Esophagus mucosa (tissue), 1 donor: ENCODE measurements around the gene LHFPL2. TPM values are rescaled to one million over a fixed set of nuclear protein-coding genes. Genes with fewer than 3 reads are reported as not detected.

ENCODE experiments used
- ATAC-seq: fragments of 200-7000 bp; cut with Tn5 transposase; one replicate; pipeline ENCODE4 v1.9.1; 2020
- total RNA-seq: library from RNA; stranded (reverse); gene quantifications from one replicate; pipeline ENCODE4 v1.2.4, GENCODE V29; 2023
- donor health status: DM: yes; HTN: yes; CAD: no.

Gene LHFPL2
- total RNA-seq, 1 donor from 2014 or later, result 3.7 TPM

DNA sequence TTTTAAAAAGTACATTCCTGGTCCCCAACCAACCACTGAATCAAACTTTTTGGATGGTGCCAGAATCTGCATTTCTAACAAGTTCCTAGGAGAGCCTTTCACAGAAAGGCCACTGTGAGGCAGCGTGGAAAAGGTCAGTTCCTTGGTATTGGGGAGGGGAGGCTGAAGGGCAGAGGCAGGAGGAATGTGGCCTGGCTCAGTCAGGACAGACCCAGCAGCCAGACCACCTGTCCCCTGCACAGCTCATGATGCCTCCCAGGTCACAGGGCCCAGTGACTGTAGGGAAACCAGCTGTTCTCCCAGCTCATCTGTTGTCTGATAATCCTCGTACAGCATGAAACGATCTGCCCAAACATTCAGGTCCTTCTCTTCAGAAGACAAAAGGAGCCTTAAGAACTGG lies 132.9 kb downstream of the LHFPL2 start:
- no peak for ATAC-seq

DNA sequence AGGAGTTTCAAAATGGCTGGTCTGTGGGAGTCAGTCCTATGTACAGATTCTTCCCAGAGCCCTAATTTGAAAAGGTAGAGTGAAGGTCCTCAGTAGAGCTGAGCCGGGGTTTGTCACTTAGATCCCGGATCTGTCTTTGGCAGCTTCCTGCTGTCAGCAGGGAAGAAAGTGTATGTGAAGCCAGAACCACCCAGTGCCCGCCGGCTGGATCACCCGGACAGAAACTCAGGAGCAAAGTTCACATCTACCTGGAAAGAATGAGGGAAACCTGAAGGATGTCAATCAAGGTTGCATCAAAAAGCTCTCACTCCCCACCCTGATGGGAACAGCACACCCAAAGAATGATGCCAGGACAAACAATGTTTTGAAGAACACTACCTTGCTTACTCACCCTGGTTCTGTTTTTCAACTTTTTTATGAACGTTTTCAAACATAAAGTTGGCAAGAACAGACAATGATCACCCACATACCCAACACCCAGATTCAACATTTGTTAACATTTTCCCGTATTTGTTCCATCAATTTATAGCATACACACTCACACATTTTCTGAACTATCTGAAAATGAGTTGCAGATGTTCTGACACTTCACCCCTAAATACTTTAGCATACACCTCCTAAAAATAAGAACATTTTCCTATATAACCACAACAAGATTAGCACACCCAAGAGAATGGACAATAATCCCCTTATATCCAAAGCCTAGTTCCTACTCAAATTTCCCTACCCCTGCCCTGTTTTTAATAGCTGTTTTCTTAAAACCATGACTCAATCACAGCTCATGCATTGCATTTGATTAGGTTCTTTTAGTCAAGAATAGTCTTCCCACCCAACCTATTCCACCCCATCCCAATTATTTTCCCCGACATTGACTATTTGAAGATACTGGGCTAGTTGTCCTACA lies 133.9 kb downstream of the LHFPL2 start:
- no peak for ATAC-seq

DNA sequence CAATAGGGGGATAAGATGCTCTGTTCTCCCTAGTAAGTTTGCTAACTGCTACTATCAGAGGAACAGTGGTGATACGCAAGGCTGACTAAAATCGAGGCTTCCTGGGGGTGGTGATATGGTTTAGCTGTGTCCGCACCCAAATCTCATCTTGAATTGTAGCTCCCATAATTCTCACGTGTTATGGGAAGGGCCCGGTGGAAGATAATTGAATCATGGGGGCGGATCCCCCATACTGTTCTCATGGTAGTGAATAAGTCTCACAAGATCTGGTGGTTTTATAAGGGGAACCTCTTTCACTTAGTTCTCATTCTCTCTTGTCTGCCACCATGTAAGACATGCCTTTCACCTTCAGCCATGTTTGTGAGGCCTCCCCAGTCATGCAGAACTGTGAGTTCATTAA lies 135.1 kb downstream of the LHFPL2 start:
- no peak for ATAC-seq

DNA sequence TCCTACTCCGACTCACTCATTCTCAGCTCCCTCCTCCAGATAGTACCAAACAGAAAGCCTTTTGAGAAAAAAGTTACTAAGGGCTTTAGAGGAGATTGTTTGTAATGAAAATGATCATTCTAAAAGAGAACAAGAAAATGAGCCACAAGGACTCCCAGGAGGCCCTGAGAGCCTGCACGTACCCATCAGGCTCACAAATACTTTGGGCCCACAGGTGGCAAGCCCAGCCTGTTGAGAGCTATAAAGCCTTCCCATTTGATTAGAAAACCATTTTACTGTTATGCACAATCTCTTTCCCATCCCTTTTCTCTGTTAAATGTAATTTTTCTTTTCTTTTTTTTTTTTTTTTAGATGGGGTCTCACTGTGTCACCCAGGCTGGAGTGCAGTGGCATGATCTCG lies 136.1 kb downstream of the LHFPL2 start:
- ATAC-seq, result no peak

DNA sequence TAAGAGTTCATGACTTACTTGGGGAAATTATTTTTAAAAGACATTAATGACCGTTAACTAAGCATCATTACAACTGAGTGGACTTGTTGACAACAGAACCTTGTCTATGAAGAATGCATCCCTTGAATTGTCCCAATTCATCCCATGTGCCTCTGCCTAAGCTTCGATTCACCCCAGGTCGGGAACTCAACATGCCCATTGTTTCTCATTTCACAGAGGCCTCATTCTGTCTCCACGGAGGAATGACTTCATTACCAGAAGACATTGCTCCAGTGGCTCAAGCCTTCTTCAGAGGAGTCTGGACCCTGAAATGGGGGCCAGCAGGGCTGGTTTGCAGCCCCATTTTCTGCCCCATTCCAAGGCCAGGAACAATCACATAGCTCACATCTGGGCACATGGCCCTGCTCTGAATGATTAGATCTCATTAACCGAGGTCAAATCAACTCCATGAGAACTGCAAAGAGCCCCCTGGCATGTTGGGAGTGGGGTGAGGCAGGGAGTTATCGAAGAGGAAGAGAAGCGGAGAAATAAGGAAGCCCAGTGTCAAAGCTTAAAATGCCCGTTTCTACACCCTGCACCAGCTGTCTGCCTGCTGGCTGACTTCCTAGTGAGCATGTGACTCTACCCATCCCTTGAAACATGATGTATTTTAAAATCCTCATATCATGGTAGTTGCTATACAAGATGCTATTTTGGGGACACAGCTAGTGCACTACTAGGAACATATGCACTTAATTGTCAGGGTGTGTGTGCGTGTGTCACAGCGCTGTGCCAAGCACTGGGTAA lies 137.3 kb downstream of the LHFPL2 start:
- ATAC-seq, result no peak

DNA sequence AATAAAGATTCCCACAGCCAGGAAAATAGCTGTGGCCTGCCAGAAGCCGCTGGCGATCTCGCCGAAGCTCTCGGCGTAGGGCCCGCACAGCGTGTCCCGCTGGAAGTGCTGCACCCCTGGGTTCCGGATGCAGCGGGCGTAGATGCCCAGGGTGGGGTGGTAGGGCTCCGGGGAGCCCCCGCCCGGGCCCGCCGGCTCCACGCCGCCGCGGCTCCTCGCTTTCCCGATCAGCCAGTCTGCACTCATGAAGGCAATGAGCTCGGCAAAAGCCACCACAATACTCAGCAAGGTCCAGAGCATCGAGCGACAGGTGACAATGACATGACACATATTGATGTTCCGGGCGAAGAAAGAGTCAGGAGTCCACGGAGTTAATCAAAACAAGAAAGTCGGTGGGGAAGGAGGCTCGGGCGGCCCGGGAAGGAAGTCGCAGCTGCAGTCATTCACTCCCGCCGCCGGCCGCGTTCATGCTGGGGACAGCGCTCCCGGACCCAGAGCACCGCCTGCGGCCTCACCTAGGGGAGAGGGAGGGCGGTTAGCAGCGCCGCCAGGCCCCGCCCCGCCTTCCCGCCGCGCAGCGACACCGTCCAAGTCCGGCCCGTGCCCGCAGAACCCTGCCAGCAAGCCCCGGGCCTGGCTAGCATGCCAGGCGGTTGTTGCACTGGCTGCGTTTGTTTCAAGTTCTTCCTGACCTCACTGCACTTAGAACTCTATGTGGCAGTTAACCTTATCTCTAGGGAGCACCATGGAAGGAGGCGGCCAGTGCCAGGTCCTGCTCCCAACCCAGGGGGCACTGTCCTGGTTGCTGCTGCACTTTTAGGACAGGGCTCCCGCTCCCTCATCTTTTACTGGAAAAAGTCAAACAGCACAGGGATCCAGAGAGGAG lies 138.4 kb downstream of the LHFPL2 start:
- ATAC-seq, result peak; percentile 65

DNA sequence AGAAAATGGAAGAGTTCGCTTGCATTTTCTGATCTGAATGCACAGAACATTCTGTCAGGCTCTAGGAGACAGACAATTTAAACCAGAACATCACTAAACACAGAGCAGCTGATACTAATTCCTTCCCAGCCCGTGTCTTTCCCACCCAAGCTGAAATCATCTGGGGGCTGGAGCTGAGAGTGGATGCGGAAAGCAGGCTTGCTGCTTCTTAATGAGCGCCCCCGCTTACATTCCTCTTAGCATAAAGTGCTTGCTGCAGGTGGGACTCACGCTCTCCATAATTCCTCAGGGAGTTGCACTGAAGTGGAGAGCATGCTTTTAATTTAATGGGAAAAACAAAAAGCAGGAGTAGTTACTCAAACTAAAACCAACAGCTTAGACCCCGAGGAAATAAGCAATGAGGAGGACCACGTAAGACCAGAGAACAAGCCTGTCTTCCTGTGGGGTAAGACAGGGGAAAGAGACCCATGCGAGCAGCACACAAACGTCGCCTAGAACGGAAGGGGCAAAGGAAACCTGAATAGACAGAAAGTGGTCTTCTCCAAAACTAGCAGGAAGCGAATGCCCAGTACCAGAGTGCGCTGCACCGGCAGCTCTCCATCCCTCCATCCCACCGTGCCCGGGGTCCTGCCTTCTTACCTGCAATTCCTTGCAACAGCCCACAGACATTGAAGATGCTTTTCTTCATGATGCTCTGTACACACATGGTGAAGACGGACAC lies 139.3 kb downstream of the LHFPL2 start:
- ATAC-seq, result no peak

DNA sequence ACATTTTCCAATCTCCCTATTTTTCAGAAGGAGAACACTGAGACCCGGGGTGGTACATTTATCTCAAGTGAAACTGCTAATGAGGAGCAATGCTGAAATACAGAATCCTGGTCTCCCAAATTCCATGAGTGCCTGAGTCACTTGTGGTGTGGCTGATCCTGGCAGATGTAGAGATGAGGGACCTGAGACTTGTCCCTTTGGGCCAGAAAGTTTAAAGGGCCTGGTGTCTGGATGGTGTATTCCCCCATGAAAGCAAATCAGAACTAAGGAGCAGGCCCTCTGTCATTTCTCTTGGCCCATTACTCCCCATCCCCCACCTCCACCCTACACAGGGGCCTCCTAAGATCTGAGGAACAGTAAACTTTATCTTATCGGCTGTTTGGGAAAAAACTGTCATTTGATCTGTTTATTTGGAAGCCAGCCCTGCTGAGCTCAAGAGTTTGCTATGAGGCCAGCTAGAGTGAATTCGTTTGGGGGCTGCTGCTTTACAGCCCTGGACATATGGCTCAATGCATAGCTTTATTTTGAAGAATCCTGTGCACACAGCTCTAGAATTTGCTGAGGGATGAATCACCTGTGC lies 140.3 kb downstream of the LHFPL2 start:
- ATAC-seq, result no peak

DNA sequence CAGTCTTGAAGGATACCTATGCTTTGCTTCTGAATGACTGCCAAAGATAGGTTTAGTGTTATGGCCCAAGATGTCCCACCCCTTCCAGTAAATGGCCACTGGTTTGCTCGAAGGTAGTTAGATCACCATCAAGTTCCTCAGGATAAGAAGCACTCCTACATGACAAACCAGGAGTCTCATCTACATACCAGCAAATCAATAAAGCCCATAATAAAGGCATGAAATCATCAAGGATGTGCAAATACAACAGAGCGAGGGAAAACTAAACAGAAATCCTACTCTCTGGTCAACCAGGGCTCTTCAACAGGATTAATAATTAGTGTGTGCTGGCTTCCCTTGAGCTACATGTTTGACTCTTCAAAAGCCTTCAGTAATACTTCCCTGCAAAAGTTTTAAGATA lies 141.0 kb downstream of the LHFPL2 start:
- ATAC-seq, result no peak

DNA sequence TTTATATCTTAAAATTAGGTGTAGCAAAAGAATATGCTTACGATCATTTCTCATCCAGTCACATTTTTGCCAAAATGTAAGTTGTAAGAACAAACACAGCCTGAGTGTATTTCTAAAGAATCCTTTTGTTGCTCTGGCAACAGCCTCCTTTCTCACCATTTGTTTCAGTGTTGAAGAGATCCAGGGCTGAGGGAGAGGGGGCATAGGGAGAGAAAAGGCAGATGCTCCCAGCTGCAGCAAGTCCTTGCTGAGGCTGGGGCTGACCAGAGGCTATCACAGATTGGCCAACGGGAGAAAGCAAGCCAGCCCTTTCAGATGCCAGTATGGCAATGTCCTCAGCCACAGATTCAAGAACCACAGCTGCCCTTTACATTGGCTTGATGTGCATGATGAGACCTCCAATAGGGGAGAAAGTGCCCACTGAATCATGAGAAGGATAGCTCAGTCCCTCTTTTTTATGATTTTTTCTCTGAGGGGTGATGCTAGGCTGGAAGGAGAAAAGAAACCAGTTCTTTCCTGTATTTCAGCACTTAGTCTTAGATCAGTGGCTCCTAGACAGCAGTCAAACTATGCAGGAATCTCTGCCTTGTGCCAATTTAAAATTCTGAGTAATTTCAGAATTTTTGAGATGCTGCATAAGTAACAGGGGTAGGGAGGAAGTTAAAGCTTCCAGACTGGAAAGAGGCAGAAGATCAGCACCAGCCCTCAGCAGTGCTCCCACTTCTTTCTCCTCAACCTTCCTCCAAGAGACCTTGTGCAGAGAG lies 142.1 kb downstream of the LHFPL2 start:
- no peak for ATAC-seq

DNA sequence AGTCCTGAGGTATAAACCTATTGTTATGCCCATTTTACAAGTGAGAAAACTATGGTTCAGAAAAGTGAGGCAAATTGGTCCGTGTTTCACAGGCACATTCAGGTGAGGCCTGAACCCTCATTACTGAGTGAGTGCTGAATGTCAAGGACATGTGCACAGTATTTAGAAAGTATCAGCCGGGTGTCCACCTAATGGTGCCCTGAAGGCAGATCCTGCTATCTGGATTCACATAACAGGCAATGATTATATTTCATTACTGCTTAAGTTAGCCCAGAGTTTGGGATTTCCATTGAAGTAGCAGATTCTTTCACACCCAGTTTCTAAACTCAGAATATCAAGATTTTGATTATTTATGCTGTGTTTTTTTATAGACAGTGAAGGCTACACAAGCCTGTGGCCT lies 142.7 kb downstream of the LHFPL2 start:
- ATAC-seq, result no peak

DNA sequence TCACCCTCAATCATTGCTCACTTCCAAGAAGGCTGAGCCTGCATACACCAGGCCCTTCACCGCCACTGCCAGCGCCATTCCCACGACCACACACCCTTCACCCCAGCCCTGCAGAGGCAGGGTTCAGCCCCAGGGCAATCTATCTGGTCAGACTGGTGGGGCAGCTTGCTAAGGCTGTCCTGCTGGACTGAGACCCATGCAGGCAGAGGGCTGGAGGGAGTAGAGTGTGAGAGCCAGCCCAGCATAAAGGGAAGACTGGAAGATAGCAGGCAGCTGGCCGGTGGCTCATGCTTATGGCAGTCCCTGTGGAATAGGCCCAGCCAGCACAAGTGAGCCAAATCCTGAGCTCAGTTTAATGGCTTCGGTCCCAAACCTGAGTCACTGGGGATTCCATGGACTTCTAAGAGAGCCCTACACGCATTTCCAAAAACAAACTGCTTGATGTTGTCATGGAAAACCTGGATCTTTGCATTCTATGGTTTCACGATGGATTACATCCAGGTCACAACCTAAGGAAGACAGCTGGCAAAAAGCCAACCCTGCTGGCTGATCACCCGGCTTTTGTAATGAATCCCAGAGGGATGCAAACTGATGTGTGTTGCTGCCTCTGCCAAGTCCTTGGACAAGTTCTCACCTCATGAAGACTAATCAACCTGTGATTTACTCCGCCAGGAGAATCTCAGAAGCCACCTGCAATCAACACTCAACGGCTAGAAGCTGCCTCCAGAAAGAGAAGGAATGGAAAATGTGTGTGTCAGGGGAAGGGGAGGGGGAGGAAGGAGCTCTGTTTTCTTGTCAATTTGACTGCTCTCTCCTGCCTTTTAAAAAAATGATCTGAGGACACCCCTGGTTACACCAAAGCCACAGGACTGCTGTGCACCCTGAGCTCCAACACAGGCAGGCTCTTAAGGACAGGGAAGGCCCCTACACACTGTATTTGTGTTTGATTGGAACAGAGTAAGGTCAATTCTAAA lies 143.6 kb downstream of the LHFPL2 start:
- ATAC-seq, result peak; percentile 93

DNA sequence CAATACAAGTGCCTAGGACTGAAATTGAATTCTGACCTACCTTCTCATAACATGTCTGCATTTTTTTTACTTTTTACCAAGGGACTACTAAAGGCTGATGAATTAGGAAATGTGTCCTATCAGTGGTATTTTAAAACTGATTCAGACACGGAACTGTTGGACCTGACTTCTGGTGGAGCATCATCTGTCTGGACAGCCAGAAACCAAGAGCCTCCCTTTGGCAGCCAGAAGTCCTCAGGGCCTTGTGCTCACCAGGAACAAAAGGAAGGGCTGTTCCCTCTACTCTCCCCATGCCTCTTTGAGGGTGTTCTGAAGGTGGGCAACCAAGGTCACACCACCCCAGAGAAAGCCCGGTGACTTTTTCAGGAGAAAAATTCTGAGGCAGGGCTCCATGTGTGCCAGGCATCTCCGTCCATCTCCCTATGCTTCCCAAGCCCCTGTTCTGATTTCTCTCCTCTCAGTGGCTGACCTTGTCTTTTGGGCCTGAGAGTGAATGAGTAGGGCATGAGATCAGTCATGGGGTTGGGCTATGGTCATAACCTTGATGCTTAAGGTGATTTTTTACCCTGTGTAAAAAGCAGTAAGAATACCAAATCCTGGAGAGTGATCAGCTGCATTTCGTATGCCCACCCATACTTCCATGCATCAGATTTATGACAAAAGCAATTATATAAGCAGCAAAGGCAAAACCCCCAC lies 144.5 kb downstream of the LHFPL2 start:
- ATAC-seq, result peak; percentile 13

DNA sequence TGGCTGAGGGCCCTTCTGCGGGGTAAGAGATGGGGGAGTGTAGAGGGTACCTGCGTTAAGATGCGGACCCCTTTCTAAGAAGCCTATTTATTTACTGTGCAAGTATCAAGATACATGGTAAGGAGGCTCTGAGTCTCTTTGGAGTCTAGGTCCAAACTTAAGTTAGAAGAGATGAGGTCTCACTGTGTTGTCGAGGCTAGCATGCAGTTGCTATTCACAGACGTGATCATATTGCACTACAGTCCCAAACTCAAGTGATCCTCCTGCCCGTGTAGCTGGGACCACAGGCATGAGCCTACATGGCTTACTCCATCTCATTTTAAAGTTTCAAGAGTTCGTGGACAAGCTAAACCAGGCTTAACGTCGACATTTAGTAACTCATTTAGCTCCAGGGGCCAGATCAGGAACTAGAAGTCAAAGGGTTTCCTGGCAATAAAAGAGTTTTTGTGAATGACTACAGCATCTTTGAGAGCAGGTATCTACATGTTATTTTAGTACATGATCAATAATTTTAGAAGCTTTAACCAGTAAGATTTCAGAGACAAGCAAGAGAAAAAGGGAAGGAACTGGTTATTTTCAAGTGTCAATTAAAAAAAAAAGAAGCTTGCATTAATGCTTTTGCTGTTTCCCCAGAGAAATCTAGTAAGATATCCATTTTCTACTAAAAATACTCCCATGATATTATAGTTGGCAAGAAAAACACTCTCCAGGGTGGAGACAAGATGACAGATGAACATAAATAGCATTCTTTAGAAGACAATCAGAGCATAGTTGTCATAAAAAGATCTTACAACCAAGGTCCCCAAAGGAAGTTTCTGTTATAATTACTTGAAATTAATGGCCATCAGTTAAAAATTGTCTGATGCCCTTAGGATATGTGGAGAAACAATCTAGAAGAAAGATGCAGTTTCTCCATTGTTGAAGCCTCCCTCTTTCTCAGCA lies 146.9 kb downstream of the LHFPL2 start:
- no peak for ATAC-seq

DNA sequence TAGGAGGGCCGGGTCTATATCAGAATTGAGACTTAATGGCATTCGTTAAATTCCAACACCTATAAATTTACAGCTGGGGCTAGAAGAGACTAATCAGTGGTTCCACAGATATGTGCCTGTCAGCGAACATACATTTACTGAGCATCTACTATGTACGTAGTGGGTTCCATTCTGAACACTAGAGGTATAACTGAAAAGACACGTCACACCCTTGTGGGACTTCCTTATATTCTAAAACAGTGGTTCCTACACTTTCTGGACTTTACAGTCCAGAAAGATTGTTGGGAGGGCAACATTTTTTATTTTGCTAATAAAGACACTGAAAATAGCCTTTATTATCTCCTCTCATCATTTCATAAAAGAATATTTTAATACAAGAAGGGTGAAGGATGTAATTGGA lies 147.7 kb downstream of the LHFPL2 start:
- no peak for ATAC-seq

DNA sequence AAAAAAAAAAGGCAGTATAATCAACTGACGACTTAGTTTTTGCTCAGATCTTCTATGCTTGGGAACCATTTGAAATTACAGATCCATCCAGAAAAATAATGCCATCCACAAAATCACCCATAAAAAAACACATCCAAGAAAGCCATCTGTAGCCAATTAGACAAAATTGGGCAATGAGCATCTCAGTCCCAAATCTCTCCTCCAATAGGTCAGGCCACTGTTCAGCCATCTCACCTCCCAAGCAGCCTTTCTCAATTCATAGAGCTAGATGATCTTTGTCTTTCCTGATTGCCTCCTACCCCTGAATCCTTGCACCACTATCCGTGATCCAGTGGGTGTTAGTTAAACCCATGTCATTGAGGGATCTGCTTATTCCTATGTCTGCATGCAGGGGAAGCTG lies 148.5 kb downstream of the LHFPL2 start:
- ATAC-seq, result no peak

DNA sequence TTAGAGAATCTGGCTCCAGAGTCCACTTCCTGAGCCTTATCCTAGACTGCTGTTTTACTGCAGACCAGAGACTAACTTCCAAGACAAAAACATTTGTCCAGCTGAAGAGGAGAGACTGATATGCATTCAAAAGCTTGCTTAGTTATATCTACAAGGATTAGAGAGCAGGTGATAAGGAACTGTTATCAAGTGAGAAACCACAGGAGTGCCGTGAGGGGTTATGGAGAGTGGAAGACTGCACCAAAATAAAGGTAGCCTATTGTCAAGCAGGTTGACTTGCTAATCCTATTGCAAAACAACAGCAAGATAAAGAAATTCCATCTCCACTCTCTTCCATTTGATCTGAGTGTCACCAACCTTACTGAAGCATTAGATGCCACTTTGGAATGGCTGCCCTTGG lies 149.1 kb downstream of the LHFPL2 start:
- ATAC-seq, result no peak
